Purkinje cell (primary cell): ENCODE data around the gene DNAJC4. TPM values are rescaled to one million over a fixed set of nuclear protein-coding genes. Genes with fewer than 3 reads are reported as not detected.

Experiments
- polyA plus RNA-seq: library from polyadenylated mRNA; unstranded; fragments of >200 nt; fragmentation: Nextera tagmentation; gene quantifications from 2 replicates; pipeline ENCODE4 v1.2.1, GENCODE V29; 2014

DNAJC4 gene
- polyA plus RNA-seq: 8.8 and 9.0 TPM in 2 replicates

DNA sequence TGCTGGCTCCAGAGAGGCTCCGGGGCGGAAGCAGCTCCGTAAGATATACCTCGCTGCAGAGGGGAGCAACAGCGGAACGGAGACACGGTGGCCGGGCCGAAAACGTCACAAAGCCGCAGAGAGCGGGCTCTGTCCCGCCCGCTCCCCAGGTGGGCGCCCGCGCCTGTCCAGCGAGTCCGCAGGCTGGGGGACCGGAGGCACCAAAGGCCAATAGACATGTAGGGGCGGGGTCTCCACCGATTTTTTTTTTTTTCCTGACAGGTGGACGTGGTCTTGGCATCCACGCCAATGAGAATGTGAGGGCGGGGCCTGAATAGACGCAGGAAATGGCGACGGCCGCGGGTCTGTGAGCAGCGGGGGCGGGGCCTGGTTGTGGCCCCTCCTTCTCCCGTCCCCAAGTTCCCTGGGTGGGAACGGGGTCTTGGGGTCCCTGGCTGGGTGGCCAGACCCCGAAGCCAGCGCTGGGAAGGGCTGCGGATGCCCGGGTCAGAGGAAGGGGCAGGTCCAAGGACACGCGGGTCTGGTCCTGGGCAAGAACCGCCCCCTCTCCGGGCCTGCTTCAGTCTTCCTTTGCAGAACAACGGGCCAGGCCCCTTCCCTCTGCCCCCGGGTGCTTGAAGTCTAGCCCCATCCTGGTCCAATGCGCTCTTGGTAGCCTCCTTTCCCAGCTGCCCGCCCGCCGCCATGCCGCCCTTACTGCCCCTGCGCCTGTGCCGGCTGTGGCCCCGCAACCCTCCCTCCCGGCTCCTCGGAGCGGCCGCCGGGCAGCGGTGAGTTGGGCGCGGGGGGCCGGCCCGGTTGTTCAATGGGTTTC is at the start of gene DNAJC4:
TSS of gene DNAJC4 (plus strand) at position 378 of the 814 bp plus-strand sequence. CDS start at position 685, 307 bp downstream.

DNA sequence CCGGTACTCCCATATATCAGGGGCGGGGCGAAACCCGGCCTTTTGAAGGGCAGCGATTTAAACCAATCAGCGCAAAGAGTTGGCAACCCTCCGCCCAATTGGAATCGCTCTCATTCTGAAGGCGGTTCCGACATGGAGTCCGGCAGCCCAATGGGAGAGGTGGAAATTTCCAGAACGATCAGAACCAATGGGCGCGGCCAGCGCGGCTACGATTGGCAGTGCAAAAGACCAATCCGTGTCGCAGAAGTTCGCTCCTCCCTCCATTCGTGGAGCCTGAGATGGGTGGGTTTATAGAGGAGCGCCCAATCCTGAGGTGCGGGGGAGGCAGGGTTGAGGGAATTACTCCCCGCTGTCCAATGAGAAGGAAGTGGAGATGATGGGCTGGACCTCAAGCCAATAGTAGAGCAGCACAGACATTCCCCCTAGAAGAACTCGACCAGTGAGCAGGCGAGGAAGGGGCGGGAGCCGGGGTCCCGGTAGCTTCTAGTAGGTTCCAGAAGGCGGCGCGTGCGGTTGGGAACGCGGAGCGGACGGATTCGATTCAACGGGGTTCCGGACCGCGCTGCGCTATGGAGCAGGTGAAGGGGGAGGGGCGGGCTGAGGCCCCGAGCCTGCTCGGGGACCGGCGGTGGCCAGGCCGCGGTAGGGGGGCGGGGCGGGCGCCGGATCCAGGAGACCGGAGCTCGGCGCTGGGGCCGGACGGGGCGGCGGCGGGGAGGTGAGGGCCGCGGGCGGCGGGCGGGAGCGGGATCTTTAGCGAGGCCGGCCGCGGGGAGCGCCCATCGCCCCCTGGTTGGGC is 44.5 kb upstream of the DNAJC4 start, which contains the start of gene STIP1:
TSS of gene STIP1 (plus strand) at position 479 of the 799 bp plus-strand sequence. CDS start at position 570, 91 bp downstream.

GRCh38 chr11:64206457-64207255 is 23.7 kb upstream of the DNAJC4 start, which contains the start of gene FERMT3:
Gene FERMT3 (plus strand): TSS chr11:64206721. CDS start chr11:64207365, 644 bp downstream.

DNA sequence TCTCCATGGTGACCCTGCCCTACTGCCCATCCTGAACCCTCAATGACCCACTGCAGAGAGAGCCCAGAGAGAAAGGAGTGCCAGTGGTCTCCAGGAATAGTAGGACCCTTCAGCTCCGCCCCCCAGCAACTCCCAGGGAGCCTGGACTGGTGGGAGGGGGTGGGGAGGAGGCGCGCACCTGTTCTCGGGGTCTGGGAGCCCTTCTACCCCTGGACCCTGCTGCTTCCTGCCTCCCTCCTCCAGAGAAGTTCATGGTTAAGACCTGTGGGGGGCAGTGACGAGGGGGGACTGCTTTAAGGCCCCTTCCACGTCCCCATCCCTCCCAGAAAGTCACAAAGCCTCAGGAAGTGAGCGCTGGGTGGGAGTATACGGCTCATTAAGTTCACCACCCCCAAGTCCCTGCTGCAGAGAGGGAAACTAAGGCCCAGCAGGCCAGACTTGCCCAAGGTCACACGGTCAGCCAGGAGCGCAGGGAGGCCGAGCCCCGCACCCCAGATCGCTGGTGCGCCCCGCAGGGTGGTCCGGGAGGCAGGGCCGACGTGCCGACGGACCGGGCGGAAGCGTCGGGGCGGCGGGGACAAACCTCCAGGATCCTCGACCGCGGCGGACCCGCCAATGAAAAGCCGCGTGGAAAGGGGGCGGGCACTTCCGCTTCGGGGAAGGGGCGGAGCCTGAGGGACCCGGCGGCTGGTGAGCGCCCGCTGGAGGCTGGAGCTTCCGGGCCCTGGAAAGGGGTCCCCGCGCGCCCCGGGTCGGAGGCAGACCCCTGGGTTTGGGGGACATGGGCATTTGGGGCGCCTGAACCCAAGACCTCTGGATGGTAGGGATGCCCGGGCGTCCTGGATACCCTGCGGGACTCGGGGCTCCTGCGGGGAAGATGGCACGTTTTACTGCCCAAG is 4.5 kb upstream of the DNAJC4 start, which contains the start of the genes NUDT22 and TRPT1:
TSS of gene NUDT22 (plus strand) at position 667 of the 899 bp plus-strand sequence. CDS start 379 bp downstream, outside the sequence.
TSS of gene TRPT1 (minus strand) at position 579 of the 899 bp plus-strand sequence. CDS start at position 253, 326 bp downstream.

DNA sequence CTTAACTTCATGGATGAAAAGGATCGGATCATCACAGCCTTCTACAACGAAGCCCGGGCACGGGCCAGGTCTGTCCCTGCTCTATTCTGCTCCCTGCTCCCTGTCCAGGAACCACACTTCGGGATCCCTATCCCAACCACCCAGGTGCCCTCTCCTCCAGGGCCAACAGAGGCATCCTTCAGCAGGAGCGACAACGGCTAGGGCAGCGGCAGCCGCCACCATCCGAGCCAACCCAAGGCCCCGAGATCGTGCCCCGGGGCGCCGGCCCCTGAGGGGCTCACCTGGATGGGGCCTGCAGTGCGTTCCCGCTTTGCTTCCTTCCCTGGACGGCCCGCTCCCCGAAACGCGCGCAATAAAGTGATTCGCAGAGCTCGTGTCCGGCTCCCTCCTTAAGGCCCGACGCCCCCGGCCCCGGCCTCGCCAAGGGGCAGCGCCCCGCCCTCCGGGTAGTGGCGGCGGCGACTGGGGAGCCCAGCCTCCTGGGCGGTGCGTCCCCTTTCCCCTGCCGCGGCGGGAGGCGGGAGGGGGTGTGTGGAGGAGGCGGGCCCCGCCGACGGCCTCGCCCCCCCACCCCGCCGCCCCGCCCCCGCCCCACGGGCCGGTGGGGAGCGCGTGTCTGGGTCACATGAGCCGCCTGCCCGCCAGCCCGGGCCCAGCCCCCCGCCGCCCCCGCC is 3.7 kb downstream of the DNAJC4 start, which contains the start of gene VEGFB:
TSS of gene VEGFB (plus strand) at position 672 of the 674 bp plus-strand sequence. CDS start 250 bp downstream, outside the sequence.

DNA sequence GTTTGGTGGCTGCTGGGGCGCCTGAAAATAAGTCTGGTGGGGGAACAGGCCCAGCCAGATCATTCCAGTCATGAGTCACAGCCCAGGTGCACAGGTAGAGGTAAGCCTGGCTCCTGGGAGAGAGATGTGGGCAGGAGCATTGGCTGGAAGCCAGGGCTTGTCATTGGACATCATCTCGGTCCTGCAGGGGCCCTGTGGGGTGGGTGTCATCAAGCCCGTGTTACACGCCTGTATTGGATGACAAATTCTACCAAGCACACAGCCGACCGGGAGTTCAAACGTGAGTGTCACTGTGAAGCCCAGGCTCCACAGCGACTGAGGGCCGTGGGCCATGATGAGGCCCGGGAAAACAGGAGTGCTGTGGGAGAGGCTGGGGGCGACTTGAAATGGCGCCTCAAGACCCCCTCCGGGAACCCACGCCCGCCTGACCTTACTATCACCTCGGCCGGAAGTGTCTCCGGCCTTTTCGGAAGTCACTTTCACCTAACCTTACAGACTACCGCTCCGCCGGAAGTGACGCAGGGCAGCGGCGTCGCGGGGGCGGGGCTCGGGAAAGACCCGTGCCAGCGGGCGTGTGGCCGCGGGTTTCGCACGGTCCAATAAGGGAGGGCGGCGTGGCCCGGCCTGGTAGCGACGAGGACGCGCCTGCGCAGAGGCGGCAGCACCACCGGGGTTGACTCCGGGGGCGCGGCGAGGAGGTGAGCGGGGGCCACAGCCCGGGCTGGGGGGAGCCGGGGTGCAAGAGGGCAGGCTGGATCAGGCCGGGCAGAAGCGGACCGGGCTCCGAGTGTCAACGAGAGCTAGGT is 10.3 kb downstream of the DNAJC4 start, which contains the start of gene FKBP2:
TSS of gene FKBP2 (plus strand) at position 661 of the 806 bp plus-strand sequence. CDS start 1,293 bp downstream, outside the sequence.

GRCh38 chr11:64246871-64247728 is 16.8 kb downstream of the DNAJC4 start, which contains the start of gene PPP1R14B:
Gene PPP1R14B (minus strand): TSS chr11:64246943. CDS start chr11:64246673, 270 bp downstream.

GRCh38 chr11:64251016-64251752 is 20.8 kb downstream of the DNAJC4 start, which contains the start of gene PLCB3:
Gene PLCB3 (plus strand): TSS chr11:64251530. CDS start chr11:64251650, 120 bp downstream.

Other genes with a start within 250 kb of the DNAJC4 start
- gene OTUB1, start 244.1 kb upstream of the DNAJC4 start, polyA plus RNA-seq: 56.4 and 106 TPM in 2 replicates
- gene FLRT1, start 194.6 kb upstream of the DNAJC4 start, polyA plus RNA-seq: 0.59 TPM in 1 of 2 replicates, not detected in the other
- gene MACROD1, start 64.4 kb upstream of the DNAJC4 start, polyA plus RNA-seq: 1.9 TPM in 1 of 2 replicates, not detected in the other
- gene STIP1, start 44.4 kb upstream of the DNAJC4 start, polyA plus RNA-seq: 43.6 and 47.9 TPM in 2 replicates
- gene FERMT3, start 23.8 kb upstream of the DNAJC4 start, polyA plus RNA-seq: not detected in 2 replicates
- gene TRPT1, start 4.4 kb upstream of the DNAJC4 start, polyA plus RNA-seq: 15.5 and 43.1 TPM in 2 replicates
- 8.7 and 9.8 TPM in 2 replicates for gene NUDT22, start 4.3 kb upstream of the DNAJC4 start, polyA plus RNA-seq
- gene VEGFB, start 4.0 kb downstream of the DNAJC4 start, polyA plus RNA-seq: 9.3 and 11.2 TPM in 2 replicates
- gene FKBP2, start 10.5 kb downstream of the DNAJC4 start, polyA plus RNA-seq: 387 and 624 TPM in 2 replicates
- gene PPP1R14B, start 16.4 kb downstream of the DNAJC4 start, polyA plus RNA-seq: 25.5 and 42.6 TPM in 2 replicates
- gene PLCB3, start 21.0 kb downstream of the DNAJC4 start, polyA plus RNA-seq: 6.8 and 9.9 TPM in 2 replicates
- gene BAD, start 54.1 kb downstream of the DNAJC4 start, polyA plus RNA-seq: 9.3 and 18.9 TPM in 2 replicates
- 4.4 and 8.0 TPM in 2 replicates for gene GPR137, start 55.3 kb downstream of the DNAJC4 start, polyA plus RNA-seq
- 0.17 TPM in 1 of 2 replicates, not detected in the other for gene KCNK4, start 60.8 kb downstream of the DNAJC4 start, polyA plus RNA-seq
- not detected in 2 replicates for gene CATSPERZ, start 69.8 kb downstream of the DNAJC4 start, polyA plus RNA-seq
- 2.4 and 7.9 TPM in 2 replicates for gene ESRRA, start 75.0 kb downstream of the DNAJC4 start, polyA plus RNA-seq
- 247 and 261 TPM in 2 replicates for gene TRMT112, start 87.0 kb downstream of the DNAJC4 start, polyA plus RNA-seq
- 352 and 367 TPM in 2 replicates for gene PRDX5, start 87.6 kb downstream of the DNAJC4 start, polyA plus RNA-seq
- not detected in 2 replicates for gene CCDC88B, start 109.7 kb downstream of the DNAJC4 start, polyA plus RNA-seq
- gene RPS6KA4, start 128.6 kb downstream of the DNAJC4 start, polyA plus RNA-seq: 0.46 and 0.67 TPM in 2 replicates